SH-SY5Y (cell line): ENCODE measurements around the gene ST8SIA6.

ENCODE experiments used
- GATA2 ChIP-seq: IDR thresholded peaks from 2 replicates; pipeline ENCODE4 v1.6.1; 2011; ENCODE audit warnings: mild to moderate bottlenecking, low read depth, low read length
- GATA3 ChIP-seq: IDR thresholded peaks from 2 replicates; pipeline ENCODE4 v1.6.1; 2011; ENCODE audit warnings: low read depth, mild to moderate bottlenecking, low read length, moderate library complexity

DNA sequence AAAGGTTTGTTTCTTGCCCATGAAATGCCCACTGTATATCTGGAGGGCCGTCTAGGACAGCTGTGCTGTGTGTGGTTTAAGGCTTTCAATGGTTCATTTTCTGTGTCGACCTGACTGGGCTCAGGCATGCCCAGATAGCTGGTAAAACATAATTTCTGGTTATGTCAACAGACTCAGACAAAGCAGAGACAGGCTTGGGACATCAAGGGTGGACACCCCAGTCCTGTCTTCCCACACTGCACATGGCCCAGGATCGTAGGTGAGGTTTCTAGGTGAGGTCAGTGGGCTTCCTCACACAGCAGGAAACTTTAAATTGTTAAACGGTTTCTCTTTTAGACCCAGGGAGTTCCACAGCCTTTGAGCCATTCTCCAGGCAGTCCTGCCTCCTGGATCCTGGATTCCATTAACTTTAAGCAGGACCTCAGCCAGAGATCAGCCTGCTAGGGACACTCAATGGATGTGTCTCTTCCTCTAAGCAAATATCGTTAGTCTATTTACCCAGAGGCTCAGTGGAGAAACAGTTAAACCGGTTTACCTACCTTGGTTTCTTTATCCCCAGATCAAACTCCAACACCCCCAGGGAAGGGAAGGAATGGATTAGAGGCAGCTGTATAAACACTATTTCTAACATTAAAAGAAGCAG is 66.4 kb downstream of the ST8SIA6 start:
- TF ChIP-seq GATA3 (no peak), GATA2 (no peak; the same call in 1 of the 2 replicates)
